Fibroblast of pulmonary artery (primary cell): ENCODE data around the gene SLC4A11.

ENCODE experiments used
- DNase-seq: peaks from one replicate; pipeline ENCODE4 v3.0.0-alpha.2; 2010; ENCODE audit warnings: low read depth
- H3K4me3 ChIP-seq: replicated peaks from 2 replicates; pipeline ENCODE4 v1.5.1; 2011; ENCODE audit warnings: low read depth, mild to moderate bottlenecking, control low read depth, low read length, moderate library complexity
- CTCF ChIP-seq: IDR thresholded peaks from 2 replicates; pipeline ENCODE4 v1.5.1; 2011; ENCODE audit warnings: mild to moderate bottlenecking, control low read depth, low read length, inconsistent platforms; ENCODE audit errors: missing control alignments

Gene SLC4A11

DNA sequence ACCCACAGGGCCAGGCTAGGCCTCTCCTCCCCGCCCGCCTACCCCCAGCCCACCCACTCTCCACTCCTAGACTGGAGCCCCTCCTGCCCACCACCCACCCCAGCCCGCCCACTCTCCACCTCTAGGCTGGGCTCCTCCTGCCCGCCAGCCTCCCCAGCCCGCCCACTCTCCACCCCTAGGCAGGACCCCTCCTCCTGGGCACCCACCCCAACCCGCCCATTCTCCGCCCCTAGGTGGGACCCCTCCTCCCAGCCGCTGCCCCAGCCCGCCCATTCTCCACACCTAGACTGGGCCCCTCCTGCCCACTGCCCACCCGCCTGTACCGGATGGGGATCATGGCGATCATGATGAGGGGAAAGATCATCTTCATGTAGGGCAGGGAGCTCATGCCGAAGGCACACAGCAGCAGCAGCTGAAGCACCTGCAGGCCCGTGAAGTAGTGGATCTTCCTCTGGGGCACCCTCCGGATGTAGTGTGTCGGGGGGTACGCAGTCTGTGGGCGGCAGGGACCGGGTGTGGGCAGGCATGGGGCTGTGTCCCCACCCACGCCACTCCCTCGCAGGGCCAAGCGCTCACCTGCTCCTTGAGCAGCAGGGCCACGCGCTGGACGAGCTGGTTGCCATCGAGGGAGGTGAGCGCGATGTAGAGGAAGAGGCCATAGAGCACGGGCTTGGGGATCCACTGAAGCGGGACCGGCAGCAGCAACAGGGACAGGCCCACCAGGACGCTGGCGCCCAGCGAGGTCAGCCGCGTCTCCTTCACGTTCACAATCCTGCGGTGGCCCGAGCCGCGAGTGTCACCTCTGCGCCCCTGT, 10.8 kb downstream of the SLC4A11 start:
- DNase-seq = no peak
- TF ChIP-seq CTCF = no peak
- H3K4me3 ChIP-seq = no peak overlapping the region

GRCh38 chr20:3227506-3227905, 11.5 kb downstream of the SLC4A11 start:
- no peak for TF ChIP-seq CTCF
- DNase-seq = no peak
- H3K4me3 ChIP-seq = no peak overlapping the region

DNA sequence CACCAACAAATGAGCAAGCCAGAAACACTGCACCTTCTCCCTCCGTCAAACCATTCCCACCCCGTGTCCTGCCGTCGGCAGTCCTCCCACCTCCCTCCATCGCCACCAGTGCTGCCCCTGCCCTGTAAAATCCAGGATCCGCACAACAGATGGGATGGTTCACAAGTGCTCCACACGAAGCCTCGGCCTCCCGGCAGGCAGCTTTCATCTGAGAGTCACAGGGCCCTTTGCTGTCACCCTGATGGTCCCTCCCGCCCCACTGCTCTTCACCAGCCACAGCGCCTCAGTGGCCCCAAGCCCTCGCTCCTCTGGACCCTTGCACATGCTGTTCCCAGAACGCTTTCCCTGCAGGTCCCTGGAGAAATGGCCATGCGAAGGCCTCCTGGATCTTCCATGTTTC, 12.1 kb downstream of the SLC4A11 start:
- H3K4me3 ChIP-seq = no peak overlapping the region
- TF ChIP-seq CTCF = no peak
- DNase-seq = no peak

DNA sequence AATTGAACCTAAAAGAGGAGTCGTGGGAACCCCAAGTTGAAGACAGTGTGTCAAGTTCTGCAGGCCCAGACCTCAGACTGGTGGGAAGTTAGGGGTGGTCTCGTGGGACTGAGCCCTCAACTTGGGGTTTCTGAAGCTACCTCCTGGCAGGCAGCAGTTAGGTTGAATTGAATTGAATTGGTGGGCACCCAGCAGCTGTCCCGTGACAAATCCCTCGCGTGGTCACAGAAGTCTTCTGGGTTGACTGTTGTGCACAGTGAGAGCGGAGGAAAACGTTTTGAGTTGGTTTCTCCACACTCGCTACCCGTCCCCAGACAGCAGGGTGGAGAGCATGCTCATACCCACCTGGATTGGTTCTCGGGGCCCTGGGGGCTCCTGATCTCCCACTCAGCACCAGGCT, 12.9 kb downstream of the SLC4A11 start:
- no peak overlapping the region for H3K4me3 ChIP-seq
- no peak for DNase-seq
- TF ChIP-seq CTCF = no peak

GRCh38 chr20:3224681-3225421, 14.1 kb downstream of the SLC4A11 start:
- no peak overlapping the region for H3K4me3 ChIP-seq
- TF ChIP-seq CTCF = no peak
- DNase-seq = no peak

GRCh38 chr20:3223994-3224680, 14.9 kb downstream of the SLC4A11 start:
- DNase-seq = no peak
- H3K4me3 ChIP-seq = no peak overlapping the region
- TF ChIP-seq CTCF = no peak
